K562 (cell line): ENCODE results near the gene LIN28A. TPM values are rescaled to one million over a fixed set of nuclear protein-coding genes. Genes with fewer than 3 reads are reported as not detected.
A peak's percentile ranks its signal among the peaks of the same experiment; 100 is the strongest.

Experiments used
- ATAC-seq: fragments of 200-7000 bp; cut with Tn5 transposase; 3 replicates; pipeline ENCODE4 v1.9.1; 2020; ENCODE audit warnings: moderate library complexity
- BruUV-seq: library from RNA; stranded (reverse); fragments of 400-500 nt; replicated peaks from 2 replicates; lab custom pipeline; 2021; lab: Mats Ljungman, UMichigan
- CTCF ChIA-PET: fragments of 300-600 bp; formaldehyde crosslinking; extraction: SDS; loops from one replicate; lab custom pipeline; 2021; ENCODE audit warnings: low intra/inter-chr PET ratio; lab: Yijun Ruan, JAX
- POLR2A ChIA-PET: fragments of 300-600, 350-650 bp; sonication (Branson Sonifier 250); formaldehyde crosslinking; extraction: SDS; loops from one replicate; lab custom pipeline; 2021; ENCODE audit warnings: antibody characterized with exemption, inconsistent platforms; lab: Yijun Ruan, JAX
- DNase-seq, 4 experiments: peaks; one replicate each; pipeline versions ENCODE4 v3.0.0 to v3.0.0-alpha.2; 2011 to 2018; ENCODE audit warnings: low spot score in 3 of 4, mixed read lengths in 3 of 4; ENCODE audit errors: extremely low read depth in 1 of 4
- FAIRE-seq: peaks from 2 replicates; lab custom pipeline; 2011; peaks lifted over from hg19 to GRCh38; lab: Jason Lieb, UNC
- H2AFZ ChIP-seq: 2 replicates; pipeline ENCODE4 v1.6.0; 2011; ENCODE audit warnings: low read depth, low read length, control low read depth, inconsistent platforms
- H3K27ac ChIP-seq: fragments of 200-600 bp; 3 replicates; pipeline ENCODE4 v1.8.0; 2011; ENCODE audit warnings: low read depth, mild to moderate bottlenecking, control low read depth, inconsistent platforms, low read length, moderate library complexity, mixed read lengths; ENCODE audit errors: extremely low read depth
- H3K27me3 ChIP-seq, 2 experiments: fragments of 300-600 bp in 1 of 2; 2 replicates in 1 of 2; 3 replicates in 1 of 2; pipeline versions ENCODE4 v1.6.0 to v1.8.0; 2011; ENCODE audit warnings: inconsistent platforms in 2 of 2, low read length in 2 of 2, mild to moderate bottlenecking in 1 of 2, mixed read lengths in 1 of 2, moderate library complexity in 1 of 2; ENCODE audit not compliant: control insufficient read depth in 2 of 2, insufficient read depth in 2 of 2
- H3K36me3 ChIP-seq: fragments of 300-600 bp; 3 replicates; pipeline ENCODE4 v1.8.0; 2011; ENCODE audit warnings: mild to moderate bottlenecking, low read length, inconsistent platforms; ENCODE audit not compliant: control insufficient read depth, insufficient read depth
- H3K4me1 ChIP-seq, 2 experiments: fragments of 200-600 bp in 1 of 2; replicated peaks in 1 of 2; 2 replicates in 1 of 2; 3 replicates in 1 of 2; pipeline versions ENCODE4 v1.5.1 to v1.8.0; 2011; ENCODE audit warnings: inconsistent platforms in 2 of 2, low read length in 2 of 2, mild to moderate bottlenecking in 1 of 2, mixed read lengths in 1 of 2, moderate library complexity in 1 of 2; ENCODE audit not compliant: control insufficient read depth in 2 of 2, insufficient read depth in 2 of 2
- H3K4me2 ChIP-seq: 2 replicates; pipeline ENCODE4 v1.6.1; 2011; ENCODE audit warnings: low read length, control low read depth, inconsistent platforms, mixed read lengths; ENCODE audit not compliant: insufficient read depth
- H3K4me3 ChIP-seq: fragments of 200-600 bp; sonication (generic), shearing (Covaris generic); 2 replicates; pipeline ENCODE4 v1.5.1; 2016; ENCODE audit warnings: control low read depth, inconsistent platforms
- H3K79me2 ChIP-seq: fragments of 200-600 bp; 3 replicates; pipeline ENCODE4 v1.8.0; 2011; ENCODE audit warnings: low read length, inconsistent platforms; ENCODE audit not compliant: control insufficient read depth, insufficient read depth
- H3K9ac ChIP-seq, 2 experiments: 2 replicates each; pipeline versions ENCODE4 v1.6.0 to v1.6.1; 2011; ENCODE audit warnings: low read depth in 2 of 2, low read length in 2 of 2, control low read depth in 1 of 2, inconsistent platforms in 1 of 2, mild to moderate bottlenecking in 1 of 2, mixed read lengths in 1 of 2; ENCODE audit not compliant: insufficient read depth in 1 of 2
- H3K9me1 ChIP-seq: one replicate; pipeline ENCODE4 v1.6.0; 2011; ENCODE audit warnings: inconsistent platforms, mild to moderate bottlenecking, low read length, moderate library complexity; ENCODE audit not compliant: control insufficient read depth, insufficient read depth
- H3K9me3 ChIP-seq: replicated peaks from 2 replicates; pipeline ENCODE4 v1.5.1; 2011; ENCODE audit warnings: low read depth, low read length, inconsistent platforms; ENCODE audit not compliant: control insufficient read depth, insufficient read depth
- H4K20me1 ChIP-seq: replicated peaks from 2 replicates; pipeline ENCODE4 v1.6.1; 2011; ENCODE audit warnings: low read length, inconsistent platforms, mixed read lengths; ENCODE audit not compliant: control insufficient read depth, insufficient read depth
- EGR1 ChIP-seq: fragments of 450-650 bp; conservative IDR thresholded peaks from 2 replicates; pipeline ENCODE4 v1.6.1; 2017; ENCODE audit warnings: mild to moderate bottlenecking
- EWSR1 ChIP-seq: fragments of 450-650 bp; IDR thresholded peaks from 2 replicates; pipeline ENCODE4 v1.6.1; 2018; ENCODE audit warnings: borderline replicate concordance, mild to moderate bottlenecking, low read depth, moderate library complexity; ENCODE audit not compliant: partially characterized antibody
- FOSL1 ChIP-seq: fragments of 200-800 bp; sonication (Bioruptor generic); conservative IDR thresholded peaks from 2 replicates; pipeline ENCODE4 v1.6.1; 2016; ENCODE audit warnings: missing genetic modification characterization, missing compliant biosample characterization
- GABPB2 ChIP-seq: fragments of 250-450 bp; sonication (Bioruptor Pico); conservative IDR thresholded peaks from 2 replicates; pipeline ENCODE4 v1.5.1; 2021; ENCODE audit warnings: mild to moderate bottlenecking
- ILK ChIP-seq: fragments of 450-650 bp; IDR thresholded peaks from 2 replicates; pipeline ENCODE4 v1.6.1; 2016; ENCODE audit warnings: missing genetic modification characterization, low read depth, mild to moderate bottlenecking, missing compliant biosample characterization, moderate library complexity, borderline replicate concordance
- MYNN ChIP-seq, 2 experiments: sonication (generic); formaldehyde crosslinking in 1 of 2; IDR thresholded peaks; 2 replicates each; pipeline versions ENCODE4 v1.5.0 to v1.6.1; 2016 to 2020; ENCODE audit warnings: antibody characterized with exemption in 1 of 2, missing genetic modification reagents in 1 of 2
- U2AF2 ChIP-seq: fragments of 200-400 bp; formaldehyde crosslinking; optimal IDR thresholded peaks from 2 replicates; pipeline ENCODE3; 2017; ENCODE audit warnings: low read depth, mild to moderate bottlenecking, low read length
- ZNF431 ChIP-seq: sonication (generic); formaldehyde crosslinking; IDR thresholded peaks from 2 replicates; pipeline ENCODE4 v1.8.0; 2022; ENCODE audit warnings: mild to moderate bottlenecking, missing genetic modification reagents
- ZNF766 ChIP-seq: fragments of 200-800 bp; sonication (Bioruptor generic); conservative IDR thresholded peaks from 2 replicates; pipeline ENCODE4 v1.6.1; 2016; ENCODE audit warnings: missing genetic modification characterization, missing compliant biosample characterization
- WGBS: fragments of 100-300 bp; shearing (Covaris generic); methylation state at CpG from one replicate; pipeline ENCODE4 v1.1.6; 2016; ENCODE audit warnings: low coverage, mixed read lengths; ENCODE audit not compliant: insufficient coverage; ENCODE audit errors: missing lambda C conversion rate; 5-methylcytosine and 5-hydroxymethylcytosine counted together
- in situ Hi-C: fragments of 300-500 bp; cut with MboI; formaldehyde crosslinking; loops from 4 replicates; pipeline ENCODE4 v1.15.0; 2018; ENCODE audit warnings: inconsistent platforms, mixed read lengths
- intact Hi-C: fragments of 100-400 bp; cut with micrococcal nuclease; formaldehyde crosslinking; loops from 2 replicates; pipeline ENCODE4 v1.14.2; 2022
- polyA plus RNA-seq, 8 experiments: library from polyadenylated mRNA; depleted of rRNA in 4 of 8; stranded (reverse) in 5 of 8; unstranded in 3 of 8; fragments of >200 nt; fragmentation: Nextera tagmentation in 2 of 8; fragmentation: Illumina TruSeq in 1 of 8; extraction: Ambion mirVana in 2 of 8; extraction: Trizol in 1 of 8; gene quantifications; 2 replicates each; pipeline versions ENCODE4 v1.2.1 to v1.2.3, GENCODE V29; 2011 to 2014; ENCODE audit warnings: inconsistent platforms in 1 of 8, missing spikeins in 1 of 8
- total RNA-seq, 7 experiments: library from RNA; depleted of rRNA in 6 of 7; stranded (reverse); fragments of >200 nt in 6 of 7; fragmentation: Illumina TruSeq in 2 of 7; extraction: Trizol in 2 of 7; gene quantifications; 2 replicates each; pipeline versions ENCODE4 v1.2.1 to v1.2.3, GENCODE V29; 2011 to 2021; ENCODE audit warnings: low replicate concordance in 1 of 7
- TF ChIP-seq, protein P1 (sequence below), 2 experiments: IDR thresholded peaks in 1 of 2; conservative IDR thresholded peaks in 1 of 2; 2 replicates each; pipeline ENCODE4 v1.6.1; 2016; ENCODE audit warnings: low read depth in 2 of 2, mild to moderate bottlenecking in 1 of 2, missing compliant biosample characterization in 1 of 2, missing genetic modification characterization in 1 of 2, moderate library complexity in 1 of 2
- TF ChIP-seq, protein P2 (sequence below): sonication (generic); formaldehyde crosslinking; IDR thresholded peaks from 2 replicates; pipeline ENCODE4 v1.8.0; 2022; ENCODE audit warnings: mild to moderate bottlenecking, missing genetic modification reagents
- TF ChIP-seq, protein P3 (sequence below): sonication (generic); formaldehyde crosslinking; IDR thresholded peaks from 2 replicates; pipeline ENCODE4 v1.8.0; 2023; ENCODE audit warnings: mild to moderate bottlenecking, missing genetic modification reagents

The LIN28A gene
- total and polyA plus RNA-seq, 9 of the 15 experiments (the other 6 are each of a cell fraction or from before 2014, with no cell fraction given), result 0.80 to 5.4 (median 3.9) TPM

DNA sequence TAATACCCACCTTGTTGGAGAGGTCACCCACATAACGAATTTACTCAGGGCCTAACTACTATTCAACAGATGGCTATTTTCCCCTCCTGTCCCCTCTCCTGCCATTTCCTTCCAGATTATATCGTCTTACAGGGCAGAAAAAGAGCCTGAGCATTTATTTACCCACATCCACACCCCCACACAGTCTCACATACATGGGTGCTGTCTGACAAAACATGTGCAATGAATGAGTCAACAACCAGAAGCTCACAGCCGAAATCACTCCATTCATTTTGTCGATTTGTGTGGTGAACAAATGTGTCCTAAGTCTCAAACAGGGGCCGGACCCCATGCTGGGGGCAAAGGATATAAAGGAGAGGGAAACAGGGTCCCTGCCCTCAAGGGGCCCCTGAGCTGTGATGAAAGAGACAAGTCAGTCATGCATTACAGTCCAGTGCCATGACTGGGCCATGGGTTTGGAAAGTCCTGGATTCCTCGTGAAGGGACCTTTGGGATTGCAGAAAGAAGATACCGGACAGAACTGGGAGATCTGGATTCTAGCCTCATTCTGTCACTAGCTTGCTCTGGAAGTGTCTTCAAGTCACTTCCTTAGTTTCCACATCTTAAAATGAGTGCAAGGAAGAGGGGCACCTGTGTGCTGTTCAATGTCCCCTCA is 21.7 kb upstream of the LIN28A start:
- ChIA-PET POLR2A (interaction anchor here (0.7 to 1.4 kb wide), 4 partner anchors 10 to 71 kb away, joined by 3 to 4 read pairs (median 4); no protein-coding TSS in a partner anchor), CTCF (interaction anchor here (1.2 kb wide), 1 partner anchor 199 kb away, joined by 3 read pairs; no protein-coding TSS in a partner anchor)
- in situ Hi-C loops, result no loop called here
- ATAC-seq, result no peak
- Histone ChIP-seq H3K79me2 (no peaks in the 10 kb centered on the region), H3K27me3 (no peaks in the 10 kb centered on the region), H3K4me1 (peaks cover 5 to 18% of the 10 kb centered on the region in 2 experiments), H3K4me2 (no peak overlapping the region), H3K9me1 (no peaks in the 10 kb centered on the region), H2AFZ (no peak overlapping the region), H3K4me3 (no peak overlapping the region), H3K27ac (no peak overlapping the region), H3K9me3 (no peaks in the 10 kb centered on the region), H3K36me3 (no peaks in the 10 kb centered on the region), H4K20me1 (no peaks in the 10 kb centered on the region), H3K9ac (peak overlapping the region in 1 of 2 experiments; percentile 0; a peak in 1 of 4 replicates)
- FAIRE-seq, result no peak
- intact Hi-C loops, result loop anchor here (10.0 kb wide), 1 partner anchor 214 kb away; the partner anchor contains the start of genes CNKSR1 and ZNF593OS
- WGBS, result 34% methylated on average over 7 of the region's 7 CpGs
- BruUV-seq, result no TSS peak
- DNase-seq, result no peak
- TF ChIP-seq, protein P1, sequence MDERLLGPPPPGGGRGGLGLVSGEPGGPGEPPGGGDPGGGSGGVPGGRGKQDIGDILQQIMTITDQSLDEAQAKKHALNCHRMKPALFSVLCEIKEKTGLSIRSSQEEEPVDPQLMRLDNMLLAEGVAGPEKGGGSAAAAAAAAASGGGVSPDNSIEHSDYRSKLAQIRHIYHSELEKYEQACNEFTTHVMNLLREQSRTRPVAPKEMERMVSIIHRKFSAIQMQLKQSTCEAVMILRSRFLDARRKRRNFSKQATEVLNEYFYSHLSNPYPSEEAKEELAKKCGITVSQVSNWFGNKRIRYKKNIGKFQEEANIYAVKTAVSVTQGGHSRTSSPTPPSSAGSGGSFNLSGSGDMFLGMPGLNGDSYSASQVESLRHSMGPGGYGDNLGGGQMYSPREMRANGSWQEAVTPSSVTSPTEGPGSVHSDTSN (CRISPR knock-in tag; IDR thresholded peaks at IDR 0.05; ENCODE audit: low read depth), result no peak
- TF ChIP-seq, protein P1 (tag; conservative IDR thresholded peaks at IDR 0.05; ENCODE audit: low read depth), result no peak
- no peak for TF ChIP-seq GABPB2 (CRISPR knock-in tag)
- no peak for TF ChIP-seq ZNF431 (CRISPR knock-in tag)
- TF ChIP-seq EGR1, result peak; percentile 35; the same call in 1 of the 2 replicates
- TF ChIP-seq, protein P2, sequence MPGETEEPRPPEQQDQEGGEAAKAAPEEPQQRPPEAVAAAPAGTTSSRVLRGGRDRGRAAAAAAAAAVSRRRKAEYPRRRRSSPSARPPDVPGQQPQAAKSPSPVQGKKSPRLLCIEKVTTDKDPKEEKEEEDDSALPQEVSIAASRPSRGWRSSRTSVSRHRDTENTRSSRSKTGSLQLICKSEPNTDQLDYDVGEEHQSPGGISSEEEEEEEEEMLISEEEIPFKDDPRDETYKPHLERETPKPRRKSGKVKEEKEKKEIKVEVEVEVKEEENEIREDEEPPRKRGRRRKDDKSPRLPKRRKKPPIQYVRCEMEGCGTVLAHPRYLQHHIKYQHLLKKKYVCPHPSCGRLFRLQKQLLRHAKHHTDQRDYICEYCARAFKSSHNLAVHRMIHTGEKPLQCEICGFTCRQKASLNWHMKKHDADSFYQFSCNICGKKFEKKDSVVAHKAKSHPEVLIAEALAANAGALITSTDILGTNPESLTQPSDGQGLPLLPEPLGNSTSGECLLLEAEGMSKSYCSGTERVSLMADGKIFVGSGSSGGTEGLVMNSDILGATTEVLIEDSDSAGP, result no peak
- TF ChIP-seq ZNF766 (CRISPR knock-in tag), result no peak
- 0 out of 2 replicates have a peak, but pooled peaks have one; percentile 19 for TF ChIP-seq FOSL1 (tag)
- TF ChIP-seq MYNN (IDR thresholded peaks at IDR 0.05), result no peak
- no peak for TF ChIP-seq MYNN (CRISPR knock-in tag; IDR thresholded peaks at IDR 0.05)
- no peak for TF ChIP-seq EWSR1
- TF ChIP-seq U2AF2, result no peak
- no peak for TF ChIP-seq ILK (tag)
- TF ChIP-seq, protein P3, sequence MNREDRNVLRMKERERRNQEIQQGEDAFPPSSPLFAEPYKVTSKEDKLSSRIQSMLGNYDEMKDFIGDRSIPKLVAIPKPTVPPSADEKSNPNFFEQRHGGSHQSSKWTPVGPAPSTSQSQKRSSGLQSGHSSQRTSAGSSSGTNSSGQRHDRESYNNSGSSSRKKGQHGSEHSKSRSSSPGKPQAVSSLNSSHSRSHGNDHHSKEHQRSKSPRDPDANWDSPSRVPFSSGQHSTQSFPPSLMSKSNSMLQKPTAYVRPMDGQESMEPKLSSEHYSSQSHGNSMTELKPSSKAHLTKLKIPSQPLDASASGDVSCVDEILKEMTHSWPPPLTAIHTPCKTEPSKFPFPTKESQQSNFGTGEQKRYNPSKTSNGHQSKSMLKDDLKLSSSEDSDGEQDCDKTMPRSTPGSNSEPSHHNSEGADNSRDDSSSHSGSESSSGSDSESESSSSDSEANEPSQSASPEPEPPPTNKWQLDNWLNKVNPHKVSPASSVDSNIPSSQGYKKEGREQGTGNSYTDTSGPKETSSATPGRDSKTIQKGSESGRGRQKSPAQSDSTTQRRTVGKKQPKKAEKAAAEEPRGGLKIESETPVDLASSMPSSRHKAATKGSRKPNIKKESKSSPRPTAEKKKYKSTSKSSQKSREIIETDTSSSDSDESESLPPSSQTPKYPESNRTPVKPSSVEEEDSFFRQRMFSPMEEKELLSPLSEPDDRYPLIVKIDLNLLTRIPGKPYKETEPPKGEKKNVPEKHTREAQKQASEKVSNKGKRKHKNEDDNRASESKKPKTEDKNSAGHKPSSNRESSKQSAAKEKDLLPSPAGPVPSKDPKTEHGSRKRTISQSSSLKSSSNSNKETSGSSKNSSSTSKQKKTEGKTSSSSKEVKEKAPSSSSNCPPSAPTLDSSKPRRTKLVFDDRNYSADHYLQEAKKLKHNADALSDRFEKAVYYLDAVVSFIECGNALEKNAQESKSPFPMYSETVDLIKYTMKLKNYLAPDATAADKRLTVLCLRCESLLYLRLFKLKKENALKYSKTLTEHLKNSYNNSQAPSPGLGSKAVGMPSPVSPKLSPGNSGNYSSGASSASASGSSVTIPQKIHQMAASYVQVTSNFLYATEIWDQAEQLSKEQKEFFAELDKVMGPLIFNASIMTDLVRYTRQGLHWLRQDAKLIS (CRISPR knock-in tag), result no peak
